GM20431 (cell line): Measurements from ENCODE around the gene SYAP1.
"Not testable (repeated sequence)": the region's sequence is repeated elsewhere in the genome, so short reads cannot be mapped to it uniquely, and the experiment has no call there.

Source experiments
- in situ Hi-C: fragments of 300-500 bp; cut with MseI, MboI; formaldehyde crosslinking; loops from one replicate; pipeline ENCODE4 v1.15.0; 2020; ENCODE audit warnings: low sequenced_read_pairs; ENCODE audit not compliant: unreplicated experiment

SYAP1 gene

DNA sequence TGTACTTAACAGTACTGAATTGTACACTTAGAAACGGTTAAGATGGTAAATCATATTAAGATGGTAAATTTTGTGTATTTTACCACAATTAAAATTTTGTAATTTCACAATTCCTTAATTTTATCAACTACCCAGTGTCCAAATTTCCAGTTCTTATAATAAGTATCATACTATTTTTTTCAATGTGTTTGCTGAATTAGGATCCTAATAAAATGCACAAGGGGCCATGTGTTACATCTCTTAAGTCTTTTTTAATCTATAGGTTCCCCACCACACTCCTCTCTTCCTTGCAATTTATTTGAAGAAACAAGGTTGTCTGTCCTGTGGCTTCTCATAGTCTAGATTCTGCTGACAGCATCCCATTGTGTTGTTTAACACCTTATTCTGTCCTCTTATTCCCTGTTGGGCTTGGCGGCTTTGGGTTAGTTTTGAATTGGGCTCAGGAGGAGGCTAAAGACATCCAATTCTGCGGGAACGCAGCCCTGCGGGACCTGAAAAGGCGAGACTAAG is 533 bp upstream of the SYAP1 start:
- in situ Hi-C loops, result no loop called here

DNA sequence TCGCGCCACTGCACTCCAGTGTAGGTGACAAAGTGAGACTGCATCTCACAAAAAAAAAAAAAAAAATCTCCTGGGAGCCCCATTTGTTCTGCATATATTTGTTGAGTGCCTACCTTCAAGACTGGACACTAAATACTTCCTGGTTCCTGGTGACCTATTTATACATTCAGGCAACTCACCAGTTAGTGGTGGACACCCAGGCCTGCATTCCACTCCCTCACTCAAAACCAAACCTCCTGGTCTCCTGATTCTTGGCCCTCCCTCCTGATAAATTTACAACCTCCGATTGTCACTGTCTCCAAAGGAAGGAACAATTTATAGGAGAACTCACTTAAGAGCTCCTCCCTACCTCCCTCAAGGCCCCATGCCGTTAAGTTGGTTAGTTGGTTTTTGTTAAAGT is 3.1 kb downstream of the SYAP1 start:
- in situ Hi-C loops, result no loop called here

DNA sequence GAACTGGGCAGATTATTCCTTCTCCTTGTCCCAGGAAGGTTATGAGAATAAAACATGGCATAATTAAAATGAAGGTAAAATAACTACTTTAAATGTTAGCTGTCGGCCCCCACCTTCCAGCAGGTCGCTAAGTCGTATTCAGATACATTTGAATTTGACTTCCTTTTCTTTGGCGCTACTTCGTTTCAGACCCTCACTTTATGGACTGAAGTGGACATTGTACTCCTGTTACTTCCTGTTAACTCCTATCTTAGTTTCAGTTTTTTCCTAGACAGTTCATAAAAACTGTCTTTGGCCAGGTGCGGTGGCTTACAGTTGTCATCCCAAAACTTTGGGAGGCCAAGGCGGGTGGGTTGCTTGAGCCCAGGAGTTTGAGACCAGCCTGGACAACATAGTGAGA is 5.7 kb downstream of the SYAP1 start:
- in situ Hi-C loops, result no loop called here

DNA sequence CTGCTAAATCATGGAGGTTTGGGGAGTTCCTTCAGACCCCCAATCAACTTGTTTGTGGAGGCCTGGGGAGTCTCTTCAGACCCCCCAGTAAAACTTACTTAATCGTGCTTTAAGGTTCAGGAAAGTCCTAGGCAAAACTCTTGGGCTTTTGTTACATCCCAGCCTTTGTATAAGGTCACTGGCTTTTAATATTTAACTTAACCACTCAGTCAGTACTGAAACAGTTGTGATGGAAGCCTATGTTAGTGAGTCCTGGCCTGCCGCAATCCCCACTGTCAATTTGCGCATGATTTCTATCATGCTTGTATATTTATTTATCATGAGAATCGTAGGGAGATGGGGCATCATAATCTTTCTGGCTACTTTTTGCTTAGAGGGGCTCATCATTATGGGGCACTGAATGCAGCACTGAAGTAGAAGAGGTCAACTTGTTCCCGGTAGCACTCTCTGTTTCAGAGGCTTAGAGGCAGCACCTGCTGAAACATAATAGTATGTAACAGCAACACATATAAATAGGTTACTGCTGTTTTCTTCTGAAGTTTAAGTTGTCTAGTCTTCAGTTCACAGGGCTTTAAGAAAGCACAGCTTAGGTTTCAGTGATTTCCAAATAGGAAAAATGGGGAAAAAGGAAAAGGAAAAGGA is 7.1 kb downstream of the SYAP1 start:
- in situ Hi-C loops, result not testable (repeated sequence)

DNA sequence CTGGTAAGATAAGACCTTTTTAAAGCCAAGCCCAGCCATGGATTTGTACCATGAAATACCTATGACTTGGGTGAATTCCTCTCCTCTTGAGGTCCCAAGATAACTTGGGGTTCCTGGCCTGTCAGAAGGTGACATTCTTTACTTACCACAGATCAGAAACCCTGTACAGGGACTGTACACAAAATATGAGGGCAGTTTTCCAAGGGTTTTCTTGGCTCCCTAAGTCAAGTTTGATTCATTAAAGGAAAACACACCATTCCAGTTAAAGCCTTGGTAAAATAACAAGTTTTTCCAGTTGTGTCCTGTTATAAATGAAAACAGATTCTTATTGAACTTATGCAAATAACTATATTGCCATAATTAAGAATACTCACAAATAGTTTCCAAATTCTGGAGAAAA is 8.2 kb downstream of the SYAP1 start:
- in situ Hi-C loops, result no loop called here

DNA sequence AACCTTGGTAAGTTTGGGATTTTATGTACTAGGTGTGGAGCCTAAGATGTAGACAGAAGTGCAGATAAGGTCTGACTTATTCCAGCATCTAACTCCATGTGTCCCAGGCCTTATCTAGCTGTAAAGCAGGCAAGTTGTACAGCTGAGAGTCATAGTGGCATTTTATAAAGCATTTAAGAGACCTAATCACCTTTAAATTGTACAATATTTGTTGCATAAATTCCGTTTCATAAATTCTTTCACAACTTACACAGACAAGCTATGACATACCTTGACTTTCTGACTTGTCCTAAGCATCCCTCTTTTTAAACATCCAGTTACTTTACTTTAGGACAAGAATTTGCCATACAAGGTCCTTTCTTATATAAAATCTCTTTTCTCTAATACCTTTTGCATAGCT is 11.0 kb downstream of the SYAP1 start:
- in situ Hi-C loops, result no loop called here

DNA sequence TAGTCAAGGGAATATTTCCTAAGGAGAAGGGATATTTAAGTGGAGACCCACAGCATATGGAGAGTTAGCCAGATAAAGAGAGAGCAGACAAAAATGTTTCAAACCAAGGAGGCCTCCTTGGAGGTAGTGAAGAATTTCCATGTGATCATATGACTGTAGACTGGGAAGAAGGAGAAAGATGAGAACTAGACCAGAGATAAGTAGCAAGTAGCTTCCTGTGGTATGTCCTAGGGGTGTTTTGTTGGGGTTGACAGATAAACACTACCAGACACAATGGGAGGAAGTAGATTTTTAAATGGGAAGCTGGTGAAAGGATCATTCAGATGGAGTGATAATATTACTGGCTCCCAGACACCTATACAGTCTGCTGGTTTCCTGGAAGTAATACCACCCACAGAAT is 13.6 kb downstream of the SYAP1 start:
- in situ Hi-C loops, result no loop called here

DNA sequence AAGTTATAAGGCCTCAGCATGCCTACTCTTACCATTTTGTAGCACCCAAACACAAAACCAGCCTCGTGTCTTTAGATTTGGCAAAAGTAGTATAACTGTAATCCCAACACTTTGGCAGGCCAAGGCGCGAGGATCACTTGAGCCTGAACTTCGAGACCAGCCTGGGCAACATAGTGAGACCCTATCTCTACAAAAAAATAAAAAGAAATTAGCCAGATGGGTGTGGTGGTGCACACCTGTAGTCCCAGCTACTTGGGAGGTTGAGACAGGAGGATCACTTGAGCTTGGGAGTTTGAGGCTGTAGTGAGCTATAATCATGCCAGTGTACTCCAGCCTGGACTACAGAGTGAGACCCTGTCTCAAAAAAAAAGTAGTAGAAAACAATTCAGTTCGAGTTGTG is 17.6 kb downstream of the SYAP1 start:
- in situ Hi-C loops, result no loop called here

DNA sequence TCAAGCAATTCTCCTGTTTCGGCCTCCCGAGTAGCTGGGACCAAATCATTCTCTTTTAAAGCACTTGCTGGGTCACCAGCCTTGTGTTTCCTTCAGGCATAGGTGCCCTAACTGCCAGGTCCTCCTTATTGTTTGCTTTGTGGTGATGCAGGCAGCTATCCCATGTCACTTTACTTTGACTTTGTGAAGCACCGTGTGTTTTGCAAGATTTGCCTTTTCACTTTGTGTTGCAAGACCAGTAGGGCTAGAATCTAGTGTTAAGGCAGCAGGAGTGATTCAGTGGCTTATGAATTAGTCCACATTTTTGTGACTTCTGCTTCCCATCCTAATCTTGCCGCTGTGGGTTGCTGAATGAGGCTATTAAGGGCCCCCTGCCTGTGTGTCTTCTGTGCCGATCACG is 20.2 kb downstream of the SYAP1 start:
- in situ Hi-C loops, result no loop called here

DNA sequence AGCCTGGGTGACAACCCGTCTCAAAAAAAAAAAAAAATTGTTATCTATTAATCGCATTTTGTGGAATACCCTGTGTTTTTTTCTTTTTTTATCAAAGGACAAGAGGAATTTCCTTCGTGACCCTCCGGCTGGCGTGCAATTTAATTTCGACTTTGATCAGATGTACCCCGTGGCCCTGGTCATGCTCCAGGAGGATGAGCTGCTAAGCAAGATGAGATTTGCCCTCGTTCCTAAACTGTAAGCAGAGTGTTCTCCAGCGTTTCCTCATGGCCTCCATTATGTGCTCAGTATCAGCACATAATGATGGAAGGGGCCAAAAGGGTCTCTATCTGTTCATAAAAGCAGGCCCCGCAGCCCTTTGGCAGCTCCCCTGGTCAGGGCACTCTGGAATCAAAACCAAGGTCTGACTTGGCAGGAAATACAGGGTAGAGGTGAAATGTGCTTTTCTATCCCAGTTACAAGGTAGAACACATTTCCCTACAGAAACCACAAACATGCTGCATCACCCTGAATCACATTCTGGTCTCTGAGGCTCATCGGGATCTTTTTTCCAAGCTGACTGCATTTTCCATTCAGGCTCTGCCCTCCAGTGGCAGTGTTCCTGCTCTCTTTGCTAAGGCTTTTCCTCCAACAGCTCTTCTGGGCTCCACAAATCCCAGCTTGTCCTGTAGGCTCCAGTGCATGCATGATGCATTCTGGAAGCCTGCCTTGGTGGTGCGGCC is 24.4 kb downstream of the SYAP1 start:
- in situ Hi-C loops, result no loop called here

DNA sequence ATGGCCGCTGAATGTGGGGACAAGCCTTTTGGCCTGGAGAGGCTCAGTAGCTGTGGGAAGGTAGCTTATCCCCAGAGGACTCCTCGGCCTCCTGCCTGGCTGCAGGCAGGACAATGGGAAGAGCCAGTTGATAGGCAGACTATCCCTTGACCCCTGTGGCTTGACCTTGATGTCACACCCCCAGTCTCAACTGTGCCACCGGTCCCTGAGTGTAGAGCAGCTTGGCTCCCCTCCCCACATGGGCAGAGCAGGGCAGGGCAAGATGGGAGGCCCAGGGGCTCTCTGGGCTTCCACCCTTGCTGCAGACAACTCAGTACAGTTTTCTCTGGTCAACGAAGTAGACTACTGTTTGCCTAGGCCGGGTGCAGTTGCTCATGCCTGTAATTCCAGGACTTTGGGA is 25.7 kb downstream of the SYAP1 start:
- in situ Hi-C loops, result no loop called here

DNA sequence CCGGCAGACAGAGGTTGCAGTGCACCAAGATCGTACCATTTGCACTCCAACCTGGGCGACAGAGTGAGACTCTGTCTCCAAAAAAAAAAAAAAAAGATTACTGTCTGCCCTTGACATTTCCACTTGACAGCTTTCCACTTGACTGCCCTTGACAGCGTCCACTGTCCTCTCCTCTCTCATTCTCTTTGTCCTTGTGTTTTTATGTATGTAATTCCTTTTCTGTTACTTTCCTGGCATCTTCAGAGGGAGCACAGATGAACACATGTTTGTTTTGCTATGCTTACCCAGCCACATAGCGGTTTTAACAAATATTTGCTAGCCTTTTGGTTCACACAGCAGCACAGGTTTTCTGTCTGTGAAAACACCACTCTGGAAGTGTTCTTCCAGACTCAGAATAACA is 26.2 kb downstream of the SYAP1 start:
- in situ Hi-C loops, result no loop called here

DNA sequence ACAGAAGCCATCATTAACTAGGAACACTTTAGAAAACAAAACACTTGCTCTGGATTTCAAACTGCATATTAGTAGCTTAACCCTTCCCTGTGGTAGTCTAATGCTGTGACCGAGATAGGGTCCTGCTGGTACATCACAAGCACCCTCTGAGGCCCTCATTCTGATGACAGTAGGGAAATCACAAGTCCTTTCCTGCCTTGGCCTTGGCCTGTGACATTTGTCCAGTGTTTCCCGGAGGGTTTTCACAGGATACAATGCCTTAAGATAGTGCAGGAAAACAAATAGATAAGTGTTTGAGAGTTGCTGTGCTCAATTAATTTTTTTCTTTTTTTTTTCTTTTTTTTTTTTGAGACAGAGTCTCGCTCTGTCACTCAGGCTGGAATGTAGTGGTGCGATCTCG is 29.0 kb downstream of the SYAP1 start:
- in situ Hi-C loops, result no loop called here

DNA sequence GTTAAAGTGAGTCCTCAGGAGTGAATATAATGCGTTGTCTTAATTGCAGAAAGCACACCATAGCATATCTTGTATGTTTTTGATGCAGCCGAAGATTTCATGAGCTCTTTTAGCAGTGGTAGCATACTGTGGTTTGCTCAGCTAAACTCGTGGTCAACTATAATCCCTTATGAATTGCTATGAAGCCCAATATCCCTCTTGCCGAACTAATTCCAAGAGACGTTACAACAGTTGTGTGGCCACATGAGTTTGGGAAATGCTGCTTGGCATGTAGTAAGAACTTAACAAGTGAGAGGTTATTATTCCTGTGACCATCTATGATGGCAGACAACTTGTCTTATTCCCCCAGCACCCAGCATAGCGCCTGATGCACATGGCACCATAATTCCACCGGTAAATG is 30.7 kb downstream of the SYAP1 start:
- in situ Hi-C loops, result no loop called here

DNA sequence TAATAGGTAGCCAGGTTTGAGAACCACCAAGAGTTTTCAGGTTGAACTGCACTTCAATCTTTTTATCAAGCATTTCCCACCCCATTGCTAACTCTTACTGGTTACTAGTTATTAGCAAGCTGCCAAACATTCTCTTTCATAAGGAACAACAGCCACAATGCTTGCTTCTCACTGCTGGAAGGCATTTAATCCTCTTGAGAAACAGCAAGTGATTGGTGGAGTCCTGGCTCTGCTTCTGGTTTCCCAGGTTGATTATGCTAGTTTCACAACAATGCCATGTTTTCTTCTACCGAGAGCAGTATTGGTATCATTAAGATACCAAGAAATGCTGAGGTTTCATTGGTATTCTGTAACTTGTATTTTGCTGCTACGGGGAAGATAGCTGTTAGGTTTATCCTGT is 34.6 kb downstream of the SYAP1 start:
- in situ Hi-C loops, result no loop called here

DNA sequence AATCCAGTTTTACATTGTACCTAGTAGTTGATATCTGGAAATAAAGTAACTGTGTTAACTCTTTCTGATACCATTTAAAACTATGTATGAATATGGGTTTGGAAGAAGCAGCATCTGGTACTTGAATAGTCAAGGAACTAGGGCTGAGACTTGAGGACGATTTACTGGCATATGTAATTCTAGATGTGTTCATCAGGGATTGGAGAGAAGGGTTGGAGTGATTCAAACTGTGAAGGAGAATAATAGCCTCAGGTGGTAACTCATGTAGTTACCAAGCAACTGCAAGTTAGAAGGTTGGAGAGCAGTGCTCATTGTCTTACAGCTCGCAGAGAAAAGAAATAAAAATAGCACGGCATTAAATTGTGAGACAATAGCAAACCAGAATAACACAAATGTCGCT is 37.3 kb downstream of the SYAP1 start:
- in situ Hi-C loops, result no loop called here

DNA sequence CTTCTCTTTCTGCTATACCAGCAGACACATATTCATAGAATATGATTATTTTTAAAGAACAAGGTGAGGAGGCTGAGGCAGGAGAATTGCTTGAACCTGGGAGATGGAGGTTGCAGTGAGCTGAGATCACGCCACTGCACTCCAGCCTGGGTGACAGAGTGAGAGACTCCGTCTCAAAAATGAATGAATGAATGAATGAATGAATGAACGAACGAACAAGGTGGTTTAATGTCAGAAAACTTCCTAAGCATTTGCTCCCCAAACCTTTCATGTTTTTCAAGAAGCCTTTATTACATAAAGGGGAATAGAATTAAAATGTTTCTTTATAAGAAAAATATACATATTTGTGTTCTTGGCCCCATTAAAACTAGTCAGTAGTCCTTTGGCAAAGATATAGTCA is 42.1 kb downstream of the SYAP1 start:
- in situ Hi-C loops, result not testable (repeated sequence)

DNA sequence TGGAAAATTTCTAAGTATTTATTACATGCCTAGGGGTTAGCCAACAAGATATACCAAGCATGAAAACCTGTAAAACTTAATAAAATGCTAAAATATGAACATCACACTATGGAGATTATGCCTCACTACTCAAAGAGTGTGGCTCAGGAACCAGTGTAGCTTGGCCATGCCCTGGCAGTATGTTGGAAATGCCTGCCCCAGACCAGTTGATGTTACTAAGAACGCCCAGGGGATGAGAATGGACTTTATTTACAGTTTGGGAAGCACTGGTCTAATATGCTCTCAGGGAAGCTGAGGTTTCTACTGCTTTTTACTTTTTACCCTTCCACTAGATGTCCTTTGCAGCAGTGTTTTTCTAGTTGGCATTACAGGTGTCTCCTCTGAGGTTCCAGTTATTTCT is 43.2 kb downstream of the SYAP1 start:
- in situ Hi-C loops, result no loop called here

DNA sequence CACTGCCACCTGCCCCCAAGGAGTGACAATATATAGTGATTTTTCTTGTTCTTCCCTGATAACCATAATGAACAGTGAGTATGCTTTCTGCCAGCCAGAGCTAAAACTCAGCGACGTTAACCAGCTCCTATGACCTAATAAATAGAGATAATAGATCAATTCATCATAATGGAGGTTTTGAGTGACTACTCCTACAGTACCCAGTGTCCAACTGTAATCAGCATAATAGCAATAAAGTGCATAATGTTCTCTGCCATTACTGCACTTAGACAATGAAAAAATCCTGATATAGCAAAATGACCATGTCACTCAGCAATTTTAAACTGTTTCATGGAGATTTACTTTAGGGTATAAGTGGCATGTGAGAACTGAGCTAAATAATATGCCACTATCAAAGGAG is 46.2 kb downstream of the SYAP1 start:
- in situ Hi-C loops, result no loop called here

DNA sequence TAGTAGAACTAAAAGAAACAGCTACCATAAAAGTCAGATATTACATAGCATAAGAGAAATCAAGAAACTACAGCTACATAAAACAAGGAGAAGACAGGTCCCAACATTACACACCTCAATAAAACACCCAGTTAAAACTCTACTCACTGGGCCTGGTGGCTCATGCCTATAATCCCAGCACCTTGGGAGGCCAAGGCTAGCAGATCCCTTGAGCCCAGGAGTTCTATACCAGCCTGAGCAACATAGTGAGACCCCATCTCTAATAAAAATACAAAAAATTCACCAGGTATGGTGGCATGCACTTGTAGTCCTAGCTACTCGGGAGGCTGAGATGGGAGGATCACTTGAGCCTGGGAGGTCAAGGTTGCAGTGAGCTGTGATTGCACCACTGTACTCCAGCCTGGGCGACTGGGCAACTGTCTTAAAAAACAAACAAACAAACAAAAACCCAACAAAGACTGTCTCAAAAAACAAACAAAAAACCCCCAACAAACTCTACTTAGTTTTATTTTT is 51.6 kb downstream of the SYAP1 start:
- in situ Hi-C loops, result no loop called here

DNA sequence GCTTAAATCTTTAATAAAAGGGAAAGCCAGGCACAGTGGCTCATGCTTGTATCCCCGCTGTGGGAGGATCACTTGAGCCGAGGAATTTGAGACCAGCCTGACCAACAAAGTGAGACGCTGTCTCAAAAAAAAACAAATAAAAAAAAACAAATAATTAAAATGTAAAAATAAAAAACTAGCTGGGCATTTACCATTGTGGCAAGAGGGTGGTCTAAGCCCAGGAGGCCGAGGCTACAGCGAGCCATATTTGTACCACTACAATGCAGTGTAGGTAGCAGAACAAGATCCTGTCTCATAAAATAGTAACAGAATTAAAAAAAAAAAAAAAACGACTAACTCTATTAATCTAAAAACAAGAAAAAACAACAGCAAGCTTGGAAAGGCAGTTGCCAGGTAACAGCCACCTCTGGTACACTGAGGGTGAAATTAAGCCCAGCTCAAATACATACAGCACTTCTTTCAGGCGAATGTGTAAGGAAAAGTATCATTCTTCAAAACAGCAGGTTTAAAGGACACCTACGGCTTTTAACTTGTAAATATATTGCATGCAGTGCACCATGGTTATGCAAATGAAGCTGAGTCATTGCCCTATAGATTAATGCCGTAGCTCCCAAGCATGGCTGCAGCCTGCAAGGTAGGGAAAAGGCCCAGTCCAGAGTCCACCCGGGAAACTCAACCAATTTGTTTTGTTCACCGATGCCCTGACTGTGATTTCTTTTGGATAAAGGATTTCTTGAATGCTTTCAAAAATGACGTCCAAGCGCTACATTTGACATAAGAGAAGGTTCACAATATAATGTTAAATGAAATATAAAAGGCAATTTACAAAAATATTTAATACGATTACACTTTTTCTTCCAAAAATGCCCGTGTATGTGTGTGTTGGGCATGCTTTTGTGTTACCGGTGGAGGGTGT is 52.3 kb downstream of the SYAP1 start:
- in situ Hi-C loops, result no loop called here
